ENCODE data around the gene PDZD4.

- TF ChIP-seq POLR2A (IDR thresholded peaks at IDR 0.05; ENCODE audit: low read depth, low read length) (no peak), POLR2AphosphoS5 (IDR thresholded peaks at IDR 0.05; ENCODE audit: low read depth, low read length) (no peak)
These were observed 36.8 kb upstream of the PDZD4 start for GRCh38 chrX:153867139-153867538.

Measured in GM12892 (cell line).